Kidney (tissue), 14 donors: Measurements from ENCODE around the gene NEU1. TPM values are rescaled to one million over a fixed set of nuclear protein-coding genes. Genes with fewer than 3 reads are reported as not detected.

Experiments used
- DNase-seq, 5 donors: peaks; one replicate each; pipeline ENCODE4 v3.0.0-alpha.2; 2013 to 2020
- FAIRE-seq: peaks from 2 replicates; lab custom pipeline; 2012; peaks lifted over from hg19 to GRCh38; lab: Jason Lieb, UNC
- H3K27ac ChIP-seq, 2 donors: one replicate each; pipeline ENCODE4 v1.7.0; 2013; ENCODE audit warnings: low read depth in 2 of 2, low read length in 2 of 2, inconsistent platforms in 1 of 2
- H3K27me3 ChIP-seq: one replicate; pipeline ENCODE4 v1.7.1; 2013; ENCODE audit warnings: low read length, inconsistent platforms; ENCODE audit not compliant: control insufficient read depth, insufficient read depth
- H3K36me3 ChIP-seq, 3 donors: one replicate each; pipeline versions ENCODE4 v1.7.0 to v1.7.1; 2013; ENCODE audit warnings: low read length in 3 of 3, control low read depth in 1 of 3, inconsistent platforms in 1 of 3; ENCODE audit not compliant: insufficient read depth in 3 of 3, control insufficient read depth in 2 of 3
- H3K4me1 ChIP-seq, 3 donors: one replicate each; pipeline versions ENCODE4 v1.7.0 to v1.7.1; 2013; ENCODE audit warnings: low read length in 3 of 3, inconsistent platforms in 1 of 3, low read depth in 1 of 3; ENCODE audit not compliant: control insufficient read depth in 2 of 3, insufficient read depth in 2 of 3
- H3K4me3 ChIP-seq, 3 donors: one replicate each; pipeline versions ENCODE4 v1.7.0 to v1.8.1; 2013; ENCODE audit warnings: low read length in 3 of 3, control low read depth in 1 of 3, inconsistent platforms in 1 of 3
- H3K9ac ChIP-seq, 3 donors: one replicate each; pipeline versions ENCODE4 v1.7.0 to v1.7.1; 2013; ENCODE audit warnings: low read length in 3 of 3, control low read depth in 1 of 3, inconsistent platforms in 1 of 3
- H3K9me3 ChIP-seq, 3 donors: one replicate each; pipeline versions ENCODE4 v1.7.0 to v1.7.1; 2013; ENCODE audit warnings: low read length in 3 of 3, control low read depth in 1 of 3, inconsistent platforms in 1 of 3; ENCODE audit not compliant: control insufficient read depth in 2 of 3, insufficient read depth in 1 of 3
- CTCF ChIP-seq: IDR thresholded peaks from 3 replicates; pipeline ENCODE4 v1.5.1; 2012; ENCODE audit warnings: mild to moderate bottlenecking, moderate library complexity, borderline replicate concordance; ENCODE audit not compliant: insufficient read depth; ENCODE audit errors: extremely low read depth
- intact Hi-C: fragments of 100-400 bp; cut with DNase I; formaldehyde crosslinking; loops from one replicate; pipeline ENCODE4 v1.11.1; 2022
- polyA plus RNA-seq: library from polyadenylated mRNA; stranded (reverse); fragments of 350-450 nt; fragmentation: Illumina TruSeq; extraction: RNeasy Lipid Tissue Mini Kit (QIAGEN cat#74804); gene quantifications from one replicate; pipeline ENCODE4 v1.2.3, GENCODE V29; 2014; ENCODE audit warnings: low read depth, low replicate concordance; ENCODE audit not compliant: insufficient read depth
- total RNA-seq: library from RNA; stranded (reverse); fragmentation: NEBNext Ultra II Directional; extraction: Animal tissue kit (Norgen Biotek cat#: 25700); gene quantifications from one replicate; pipeline ENCODE4 v1.2.1, GENCODE V29; 2021
- donor health status: control.
- donor health status: control.
- donor health status: control.
- donor health status: control.
- donor health status: control.
- donor health status: DM: yes; HTN: yes; CAD: no.
- donor health status: Normal renal cell carcinoma (clear cell type).

Gene NEU1
- total and polyA plus RNA-seq, 2 donors from 2014 or later: 66.9 to 131 TPM

GRCh38 chr6:31815025-31815838 is 47.4 kb downstream of the NEU1 start, which contains the start of the genes HSPA1A and HSPA1L:
HSPA1A (plus strand) TSS chr6:31815543; CDS start chr6:31815757, 214 bp downstream.
HSPA1L (minus strand) TSS chr6:31815283; CDS start chr6:31811972, 3,311 bp downstream.
- peak within 1 kb of the TSS; percentile 67 to 99 (median 71) for H3K9ac ChIP-seq
- no peaks in the 10 kb centered on the region for H3K27me3 ChIP-seq
- H3K4me3 ChIP-seq: peak within 1 kb of the TSS; percentile 59 to 80 (median 77)
- peak within 1 kb of the TSS; percentile 100 for H3K27ac ChIP-seq
- TF ChIP-seq CTCF: no peak
- intact Hi-C loops: no loop called here
- no peaks in the 10 kb centered on the region for H3K9me3 ChIP-seq
- peak; percentile 98 to 100 (median 99) for DNase-seq
- H3K4me1 ChIP-seq: peaks cover 4 to 12% (median 7%) of the 10 kb centered on the region in 3 donors
- FAIRE-seq: peak; percentile 92
- no peaks in the 10 kb centered on the region for H3K36me3 ChIP-seq

- no peaks in the 10 kb centered on the region for H3K36me3 ChIP-seq
- intact Hi-C loops: no loop called here
- FAIRE-seq (no peak), DNase-seq (peak; percentile 96 to 99 (median 98))
- H3K27ac ChIP-seq: peak overlapping the region; percentile 100
- TF ChIP-seq CTCF: no peak
- H3K4me3 ChIP-seq: peak overlapping the region; percentile 59 to 80 (median 77)
- H3K27me3 ChIP-seq: no peaks in the 10 kb centered on the region
- peak overlapping the region; percentile 49 to 99 (median 67) for H3K9ac ChIP-seq
- peaks cover 4 to 12% (median 5%) of the 10 kb centered on the region in 3 donors for H3K4me1 ChIP-seq
- no peaks in the 10 kb centered on the region for H3K9me3 ChIP-seq
Observed at GRCh38 chr6:31814677-31815024, 48.0 kb downstream of the NEU1 start.

- Histone ChIP-seq H3K27ac (peak overlapping the region; percentile 91 to 100), H3K4me3 (peak overlapping the region in 2 of 3 donors; percentile 11 to 46), H3K4me1 (peaks cover 2 to 12% (median 4%) of the 10 kb centered on the region in 3 donors), H3K9me3 (no peaks in the 10 kb centered on the region), H3K9ac (peak overlapping the region in 2 of 3 donors; percentile 65 to 71), H3K36me3 (no peaks in the 10 kb centered on the region), H3K27me3 (no peaks in the 10 kb centered on the region)
- intact Hi-C loops: no loop called here
- no peak for FAIRE-seq
- TF ChIP-seq CTCF: no peak
- DNase-seq: peak in 1 of 5 donors; percentile 52
Observed at GRCh38 chr6:31813465-31813849, 49.2 kb downstream of the NEU1 start.
